NT2/D1 (cell line): Measurements from ENCODE around the gene KRTAP20-4.

Experiments
- SUZ12 ChIP-seq: IDR thresholded peaks from 2 replicates; pipeline ENCODE4 v1.6.1; 2011; ENCODE audit not compliant: insufficient read length, insufficient read depth; ENCODE audit errors: extremely low read depth
- YY1 ChIP-seq: IDR thresholded peaks from 2 replicates; pipeline ENCODE4 v1.6.1; 2011; ENCODE audit not compliant: insufficient read length, insufficient read depth
- ZNF274 ChIP-seq: IDR thresholded peaks from 2 replicates; pipeline ENCODE4 v1.6.1; 2011; ENCODE audit warnings: mild to moderate bottlenecking, low read depth, low read length

GRCh38 chr21:30579346-30579745 lies 41.1 kb upstream of the KRTAP20-4 start:
- no peak for TF ChIP-seq ZNF274
- no peak for TF ChIP-seq YY1
- no peak for TF ChIP-seq SUZ12
